ENCODE measurements around the gene ZCCHC18. TPM values are rescaled to one million over a fixed set of nuclear protein-coding genes. Genes with fewer than 3 reads are reported as not detected.

Gene ZCCHC18
- total and polyA plus RNA-seq, 9 of the 15 experiments (the other 6 are each of a cell fraction or from before 2014, with no cell fraction given), result not detected

DNA sequence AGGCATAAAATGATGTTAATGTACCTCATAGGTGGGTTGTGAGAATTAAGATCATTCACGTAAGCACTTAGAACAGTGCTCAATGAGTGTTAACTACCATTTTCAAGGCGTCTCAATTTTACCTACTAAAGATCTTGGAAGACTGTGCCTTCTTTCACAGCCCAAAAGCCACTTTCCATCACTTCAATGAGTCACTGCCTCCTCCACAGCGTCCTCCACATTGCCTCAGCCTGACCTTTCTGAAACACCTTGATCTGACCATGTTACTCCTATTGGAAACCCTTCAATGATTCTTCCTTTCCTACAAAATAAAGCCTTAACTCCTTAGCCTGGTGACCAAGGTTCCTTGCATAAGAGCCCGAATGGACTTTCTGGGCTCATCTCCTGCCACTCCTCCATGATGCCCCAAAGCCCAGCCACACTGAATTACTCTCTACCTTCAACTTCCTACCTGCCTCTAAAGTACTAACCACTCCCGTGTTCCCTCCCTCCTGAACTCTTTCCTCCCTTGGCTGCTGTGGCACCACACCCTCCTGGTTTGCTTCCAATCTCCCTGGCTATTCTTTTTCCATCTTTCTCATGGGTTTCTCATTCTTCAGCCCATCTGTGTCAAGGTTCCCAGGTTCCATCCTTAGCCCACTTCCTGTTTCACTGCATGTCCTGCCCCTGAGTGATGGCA lies 22.4 kb downstream of the ZCCHC18 start:
- POLR2A ChIA-PET, result no interaction called here
- H2AFZ ChIP-seq (ENCODE audit: low read depth, low read length), result no peak overlapping the region
- H3K27me3 ChIP-seq (ENCODE audit: control insufficient read depth in 2 of 2, insufficient read depth in 2 of 2, low read length in 2 of 2), result no peaks in the 10 kb centered on the region
- no peak for ATAC-seq
- H3K4me3 ChIP-seq, result no peak overlapping the region
- H3K9ac ChIP-seq (ENCODE audit: insufficient read depth in 1 of 2, low read depth in 2 of 2, low read length in 2 of 2), result no peak overlapping the region
- in situ Hi-C loops (cut with MboI), result no loop called here
- no peaks in the 10 kb centered on the region for H3K9me1 ChIP-seq (ENCODE audit: control insufficient read depth, insufficient read depth, low read length)
- H3K4me1 ChIP-seq (replicated peaks in 1 of 2; ENCODE audit: control insufficient read depth in 2 of 2, insufficient read depth in 2 of 2, low read length in 2 of 2), result no peaks in the 10 kb centered on the region; a peak in 1 of 5 replicates
- no peaks in the 10 kb centered on the region for H3K9me3 ChIP-seq (replicated peaks; ENCODE audit: control insufficient read depth, insufficient read depth, low read depth, low read length)
- peaks cover 6% of the 10 kb centered on the region; the same call in 1 of the 2 replicates for H4K20me1 ChIP-seq (replicated peaks; ENCODE audit: control insufficient read depth, insufficient read depth, low read length)
- H3K79me2 ChIP-seq (ENCODE audit: control insufficient read depth, insufficient read depth, low read length), result no peaks in the 10 kb centered on the region
- H3K36me3 ChIP-seq (ENCODE audit: control insufficient read depth, insufficient read depth, low read length), result 0 out of 3 replicates have a peak, but pooled peaks cover 3% of the 10 kb centered on the region
- no peak for DNase-seq (ENCODE audit: extremely low read depth in 1 of 4, low spot score in 3 of 4)
- H3K27ac ChIP-seq (ENCODE audit: extremely low read depth, low read depth, low read length), result no peak overlapping the region
- no peak for FAIRE-seq
- BruUV-seq (replicated peaks), result no TSS peak
- CTCF ChIA-PET (ENCODE audit: low intra/inter-chr PET ratio), result interaction anchor here (0.9 kb wide), 1 partner anchor 289 kb away, joined by 3 read pairs; no protein-coding TSS in a partner anchor
- intact Hi-C loops (cut with micrococcal nuclease), result no loop called here
- WGBS (ENCODE audit: insufficient coverage, low coverage, missing lambda C conversion rate), result 26% methylated on average over 5 of the region's 5 CpGs
- H3K4me2 ChIP-seq (ENCODE audit: insufficient read depth, low read length), result no peak overlapping the region
- TF ChIP-seq RB1 (IDR thresholded peaks at IDR 0.05; ENCODE audit: low read depth) (no peak), ZNF507 (tag; conservative IDR thresholded peaks at IDR 0.05) (no peak), TAF1 (IDR thresholded peaks at IDR 0.05; ENCODE audit: control insufficient read depth, extremely low read depth, insufficient read depth, low read length, severe bottlenecking) (no peak)
- TF ChIP-seq, protein P1, sequence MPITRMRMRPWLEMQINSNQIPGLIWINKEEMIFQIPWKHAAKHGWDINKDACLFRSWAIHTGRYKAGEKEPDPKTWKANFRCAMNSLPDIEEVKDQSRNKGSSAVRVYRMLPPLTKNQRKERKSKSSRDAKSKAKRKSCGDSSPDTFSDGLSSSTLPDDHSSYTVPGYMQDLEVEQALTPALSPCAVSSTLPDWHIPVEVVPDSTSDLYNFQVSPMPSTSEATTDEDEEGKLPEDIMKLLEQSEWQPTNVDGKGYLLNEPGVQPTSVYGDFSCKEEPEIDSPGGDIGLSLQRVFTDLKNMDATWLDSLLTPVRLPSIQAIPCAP (CRISPR knock-in tag; IDR thresholded peaks at IDR 0.05; ENCODE audit: borderline replicate concordance), result no peak
- TF ChIP-seq, protein P2, sequence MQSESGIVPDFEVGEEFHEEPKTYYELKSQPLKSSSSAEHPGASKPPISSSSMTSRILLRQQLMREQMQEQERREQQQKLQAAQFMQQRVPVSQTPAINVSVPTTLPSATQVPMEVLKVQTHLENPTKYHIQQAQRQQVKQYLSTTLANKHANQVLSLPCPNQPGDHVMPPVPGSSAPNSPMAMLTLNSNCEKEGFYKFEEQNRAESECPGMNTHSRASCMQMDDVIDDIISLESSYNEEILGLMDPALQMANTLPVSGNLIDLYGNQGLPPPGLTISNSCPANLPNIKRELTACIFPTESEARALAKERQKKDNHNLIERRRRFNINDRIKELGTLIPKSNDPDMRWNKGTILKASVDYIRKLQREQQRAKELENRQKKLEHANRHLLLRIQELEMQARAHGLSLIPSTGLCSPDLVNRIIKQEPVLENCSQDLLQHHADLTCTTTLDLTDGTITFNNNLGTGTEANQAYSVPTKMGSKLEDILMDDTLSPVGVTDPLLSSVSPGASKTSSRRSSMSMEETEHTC (IDR thresholded peaks at IDR 0.05), result no peak
- TF ChIP-seq, protein P3, sequence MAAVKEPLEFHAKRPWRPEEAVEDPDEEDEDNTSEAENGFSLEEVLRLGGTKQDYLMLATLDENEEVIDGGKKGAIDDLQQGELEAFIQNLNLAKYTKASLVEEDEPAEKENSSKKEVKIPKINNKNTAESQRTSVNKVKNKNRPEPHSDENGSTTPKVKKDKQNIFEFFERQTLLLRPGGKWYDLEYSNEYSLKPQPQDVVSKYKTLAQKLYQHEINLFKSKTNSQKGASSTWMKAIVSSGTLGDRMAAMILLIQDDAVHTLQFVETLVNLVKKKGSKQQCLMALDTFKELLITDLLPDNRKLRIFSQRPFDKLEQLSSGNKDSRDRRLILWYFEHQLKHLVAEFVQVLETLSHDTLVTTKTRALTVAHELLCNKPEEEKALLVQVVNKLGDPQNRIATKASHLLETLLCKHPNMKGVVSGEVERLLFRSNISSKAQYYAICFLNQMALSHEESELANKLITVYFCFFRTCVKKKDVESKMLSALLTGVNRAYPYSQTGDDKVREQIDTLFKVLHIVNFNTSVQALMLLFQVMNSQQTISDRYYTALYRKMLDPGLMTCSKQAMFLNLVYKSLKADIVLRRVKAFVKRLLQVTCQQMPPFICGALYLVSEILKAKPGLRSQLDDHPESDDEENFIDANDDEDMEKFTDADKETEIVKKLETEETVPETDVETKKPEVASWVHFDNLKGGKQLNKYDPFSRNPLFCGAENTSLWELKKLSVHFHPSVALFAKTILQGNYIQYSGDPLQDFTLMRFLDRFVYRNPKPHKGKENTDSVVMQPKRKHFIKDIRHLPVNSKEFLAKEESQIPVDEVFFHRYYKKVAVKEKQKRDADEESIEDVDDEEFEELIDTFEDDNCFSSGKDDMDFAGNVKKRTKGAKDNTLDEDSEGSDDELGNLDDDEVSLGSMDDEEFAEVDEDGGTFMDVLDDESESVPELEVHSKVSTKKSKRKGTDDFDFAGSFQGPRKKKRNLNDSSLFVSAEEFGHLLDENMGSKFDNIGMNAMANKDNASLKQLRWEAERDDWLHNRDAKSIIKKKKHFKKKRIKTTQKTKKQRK (IDR thresholded peaks at IDR 0.05; ENCODE audit: borderline replicate concordance, low read depth, low read length), result no peak
- TF ChIP-seq, protein P4, sequence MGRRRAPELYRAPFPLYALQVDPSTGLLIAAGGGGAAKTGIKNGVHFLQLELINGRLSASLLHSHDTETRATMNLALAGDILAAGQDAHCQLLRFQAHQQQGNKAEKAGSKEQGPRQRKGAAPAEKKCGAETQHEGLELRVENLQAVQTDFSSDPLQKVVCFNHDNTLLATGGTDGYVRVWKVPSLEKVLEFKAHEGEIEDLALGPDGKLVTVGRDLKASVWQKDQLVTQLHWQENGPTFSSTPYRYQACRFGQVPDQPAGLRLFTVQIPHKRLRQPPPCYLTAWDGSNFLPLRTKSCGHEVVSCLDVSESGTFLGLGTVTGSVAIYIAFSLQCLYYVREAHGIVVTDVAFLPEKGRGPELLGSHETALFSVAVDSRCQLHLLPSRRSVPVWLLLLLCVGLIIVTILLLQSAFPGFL (CRISPR knock-in tag; IDR thresholded peaks at IDR 0.05), result no peak
- TF ChIP-seq, protein P5, sequence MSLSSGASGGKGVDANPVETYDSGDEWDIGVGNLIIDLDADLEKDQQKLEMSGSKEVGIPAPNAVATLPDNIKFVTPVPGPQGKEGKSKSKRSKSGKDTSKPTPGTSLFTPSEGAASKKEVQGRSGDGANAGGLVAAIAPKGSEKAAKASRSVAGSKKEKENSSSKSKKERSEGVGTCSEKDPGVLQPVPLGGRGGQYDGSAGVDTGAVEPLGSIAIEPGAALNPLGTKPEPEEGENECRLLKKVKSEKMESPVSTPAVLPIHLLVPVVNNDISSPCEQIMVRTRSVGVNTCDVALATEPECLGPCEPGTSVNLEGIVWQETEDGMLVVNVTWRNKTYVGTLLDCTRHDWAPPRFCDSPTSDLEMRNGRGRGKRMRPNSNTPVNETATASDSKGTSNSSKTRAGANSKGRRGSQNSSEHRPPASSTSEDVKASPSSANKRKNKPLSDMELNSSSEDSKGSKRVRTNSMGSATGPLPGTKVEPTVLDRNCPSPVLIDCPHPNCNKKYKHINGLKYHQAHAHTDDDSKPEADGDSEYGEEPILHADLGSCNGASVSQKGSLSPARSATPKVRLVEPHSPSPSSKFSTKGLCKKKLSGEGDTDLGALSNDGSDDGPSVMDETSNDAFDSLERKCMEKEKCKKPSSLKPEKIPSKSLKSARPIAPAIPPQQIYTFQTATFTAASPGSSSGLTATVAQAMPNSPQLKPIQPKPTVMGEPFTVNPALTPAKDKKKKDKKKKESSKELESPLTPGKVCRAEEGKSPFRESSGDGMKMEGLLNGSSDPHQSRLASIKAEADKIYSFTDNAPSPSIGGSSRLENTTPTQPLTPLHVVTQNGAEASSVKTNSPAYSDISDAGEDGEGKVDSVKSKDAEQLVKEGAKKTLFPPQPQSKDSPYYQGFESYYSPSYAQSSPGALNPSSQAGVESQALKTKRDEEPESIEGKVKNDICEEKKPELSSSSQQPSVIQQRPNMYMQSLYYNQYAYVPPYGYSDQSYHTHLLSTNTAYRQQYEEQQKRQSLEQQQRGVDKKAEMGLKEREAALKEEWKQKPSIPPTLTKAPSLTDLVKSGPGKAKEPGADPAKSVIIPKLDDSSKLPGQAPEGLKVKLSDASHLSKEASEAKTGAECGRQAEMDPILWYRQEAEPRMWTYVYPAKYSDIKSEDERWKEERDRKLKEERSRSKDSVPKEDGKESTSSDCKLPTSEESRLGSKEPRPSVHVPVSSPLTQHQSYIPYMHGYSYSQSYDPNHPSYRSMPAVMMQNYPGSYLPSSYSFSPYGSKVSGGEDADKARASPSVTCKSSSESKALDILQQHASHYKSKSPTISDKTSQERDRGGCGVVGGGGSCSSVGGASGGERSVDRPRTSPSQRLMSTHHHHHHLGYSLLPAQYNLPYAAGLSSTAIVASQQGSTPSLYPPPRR (CRISPR knock-in tag; IDR thresholded peaks at IDR 0.05; ENCODE audit: borderline replicate concordance), result no peak
